GM12878 (cell line): ENCODE measurements around the gene BET1. TPM values are rescaled to one million over a fixed set of nuclear protein-coding genes. Genes with fewer than 3 reads are reported as not detected.

ENCODE experiments used
- ATAC-seq: fragments of 200-7000 bp; cut with Tn5 transposase; 3 replicates; pipeline ENCODE4 v1.9.1; 2020; ENCODE audit warnings: mild to moderate bottlenecking, moderate library complexity
- BruUV-seq: library from RNA; stranded (reverse); fragments of 400-500 nt; replicated peaks from 2 replicates; lab custom pipeline; 2021; lab: Mats Ljungman, UMichigan
- CTCF ChIA-PET: fragments of 300-600 bp; sonication (Branson Sonifier 250); formaldehyde crosslinking; extraction: SDS; loops from one replicate; lab custom pipeline; 2021; ENCODE audit warnings: inconsistent platforms; lab: Yijun Ruan, JAX
- POLR2A ChIA-PET: fragments of 350-600 bp; formaldehyde crosslinking; extraction: SDS; loops from one replicate; lab custom pipeline; 2021; ENCODE audit warnings: inconsistent platforms; lab: Charles Lee
- RAD21 ChIA-PET: fragments of 300-600 bp; sonication (Branson Sonifier 250); formaldehyde crosslinking; loops from one replicate; lab custom pipeline; 2023; ENCODE audit warnings: antibody characterized with exemption; ENCODE audit not compliant: unreplicated experiment; lab: Charles Lee
- SMC1A ChIA-PET: fragments of 300-600 bp; sonication (Branson Sonifier 250); formaldehyde crosslinking; loops from one replicate; lab custom pipeline; 2023; ENCODE audit not compliant: unreplicated experiment, uncharacterized antibody; lab: Charles Lee
- DNase-seq: peaks from one replicate; pipeline ENCODE4 v3.0.0-alpha.2; 2011; ENCODE audit warnings: low read depth, low spot score
- FAIRE-seq: peaks from 3 replicates; lab custom pipeline; 2011; peaks lifted over from hg19 to GRCh38; lab: Jason Lieb, UNC
- H2AFZ ChIP-seq: 2 replicates; pipeline ENCODE4 v1.6.0; 2011; ENCODE audit warnings: low read depth, low read length, control low read depth; ENCODE audit not compliant: control insufficient read depth
- H3K27ac ChIP-seq: 2 replicates; pipeline ENCODE4 v1.5.1; 2011; ENCODE audit warnings: control low read depth; ENCODE audit not compliant: control insufficient read depth, insufficient read depth
- H3K27me3 ChIP-seq, 2 experiments: replicated peaks in 1 of 2; 2 replicates each; pipeline versions ENCODE4 v1.6.0 to v1.6.1; 2011; ENCODE audit warnings: low read length in 1 of 2; ENCODE audit not compliant: control insufficient read depth in 2 of 2, insufficient read depth in 2 of 2
- H3K36me3 ChIP-seq, 2 experiments: 2 replicates each; pipeline ENCODE4 v1.5.1; 2011; ENCODE audit warnings: low read length in 1 of 2; ENCODE audit not compliant: control insufficient read depth in 2 of 2, insufficient read depth in 2 of 2
- H3K4me1 ChIP-seq: 2 replicates; pipeline ENCODE4 v1.6.1; 2011; ENCODE audit warnings: mild to moderate bottlenecking, low read length, moderate library complexity, mixed read lengths; ENCODE audit not compliant: control insufficient read depth, insufficient read depth
- H3K4me2 ChIP-seq: 2 replicates; pipeline ENCODE4 v1.6.0; 2011; ENCODE audit warnings: control low read depth; ENCODE audit not compliant: control insufficient read depth, insufficient read depth
- H3K4me3 ChIP-seq: fragments of 200-600 bp; sonication (generic); 2 replicates; pipeline ENCODE4 v1.5.1; 2016
- H3K79me2 ChIP-seq: 2 replicates; pipeline ENCODE4 v1.6.0; 2011; ENCODE audit warnings: low read length; ENCODE audit not compliant: control insufficient read depth, insufficient read depth
- H3K9ac ChIP-seq: 2 replicates; pipeline ENCODE4 v1.8.0; 2011; ENCODE audit warnings: low read length, control low read depth, mixed read lengths; ENCODE audit not compliant: control insufficient read depth, insufficient read depth
- H3K9me3 ChIP-seq: replicated peaks from 3 replicates; pipeline ENCODE4 v1.5.1; 2011; ENCODE audit warnings: mild to moderate bottlenecking, low read length; ENCODE audit not compliant: control insufficient read depth, insufficient read depth
- H4K20me1 ChIP-seq: 2 replicates; pipeline ENCODE4 v1.6.0; 2011; ENCODE audit not compliant: control insufficient read depth, insufficient read depth
- BCL11A ChIP-seq: IDR thresholded peaks from 2 replicates; pipeline ENCODE4 v1.6.1; 2011; ENCODE audit warnings: low read depth, low read length
- CBX3 ChIP-seq: fragments of 200-600 bp; sonication (generic); IDR thresholded peaks from 2 replicates; pipeline ENCODE4 v1.6.1; 2016; ENCODE audit warnings: low read depth, borderline replicate concordance
- FOXM1 ChIP-seq: IDR thresholded peaks from 2 replicates; pipeline ENCODE4 v1.6.1; 2012; ENCODE audit warnings: low read depth, mild to moderate bottlenecking, inconsistent platforms, low read length, moderate library complexity
- NFXL1 ChIP-seq: fragments of 450-650 bp; IDR thresholded peaks from 2 replicates; pipeline ENCODE4 v1.6.1; 2017; ENCODE audit warnings: antibody characterized with exemption, mild to moderate bottlenecking, borderline replicate concordance
- NFYA ChIP-seq: IDR thresholded peaks from 2 replicates; pipeline ENCODE4 v1.6.1; 2011; ENCODE audit warnings: low read depth, mild to moderate bottlenecking, low read length, improper control_type of control experiment, borderline replicate concordance
- RB1 ChIP-seq: fragments of 450-650 bp; formaldehyde crosslinking; IDR thresholded peaks from 2 replicates; pipeline ENCODE4 v1.6.1; 2017; ENCODE audit warnings: mild to moderate bottlenecking, borderline replicate concordance
- WGBS: methylation state at CpG from one replicate; pipeline ENCODE4 v1.1.6; 2016; ENCODE audit warnings: low lambda C conversion rate; ENCODE audit not compliant: insufficient replicate concordance, insufficient coverage; ENCODE audit errors: missing lambda C conversion rate; 5-methylcytosine and 5-hydroxymethylcytosine counted together
- in situ Hi-C: fragments of 300-500 bp; cut with MboI; formaldehyde crosslinking; loops from 9 replicates; pipeline ENCODE4 v1.14.3; 2018; ENCODE audit warnings: mixed read lengths
- intact Hi-C: fragments of 100-400 bp; cut with micrococcal nuclease; formaldehyde crosslinking; loops from one replicate; pipeline ENCODE4 v1.14.2; 2022; ENCODE audit not compliant: unreplicated experiment
- polyA plus RNA-seq, 11 experiments: library from polyadenylated mRNA; depleted of rRNA in 4 of 11; unstranded in 6 of 11; stranded (reverse) in 5 of 11; fragments of >200 nt; fragmentation: Nextera tagmentation in 4 of 11; fragmentation: Illumina TruSeq in 1 of 11; extraction: Ambion mirVana in 4 of 11; extraction: Trizol in 1 of 11; gene quantifications; 1 replicate in 1 of 11; 2 replicates in 10 of 11; pipeline versions ENCODE4 v1.2.1 to v1.2.3, GENCODE V29; 2011 to 2016; ENCODE audit warnings: inconsistent platforms in 2 of 11, missing spikeins in 2 of 11, low read depth in 1 of 11
- total RNA-seq, 4 experiments: library from RNA; depleted of rRNA in 3 of 4; stranded (reverse); fragments of >200 nt in 3 of 4; fragmentation: Illumina TruSeq in 1 of 4; extraction: Trizol in 1 of 4; gene quantifications; 2 replicates each; pipeline versions ENCODE4 v1.2.1 to v1.2.3, GENCODE V29; 2013 to 2021
- TF ChIP-seq, protein P1 (sequence below): fragments of 450-650 bp; IDR thresholded peaks from 2 replicates; pipeline ENCODE4 v1.6.1; 2017; ENCODE audit warnings: mild to moderate bottlenecking, moderate library complexity

BET1 gene
- total and polyA plus RNA-seq, 10 of the 15 experiments (the other 5 are each of a cell fraction or from before 2014, with no cell fraction given): 12.5 to 99.5 (median 28.4) TPM

DNA sequence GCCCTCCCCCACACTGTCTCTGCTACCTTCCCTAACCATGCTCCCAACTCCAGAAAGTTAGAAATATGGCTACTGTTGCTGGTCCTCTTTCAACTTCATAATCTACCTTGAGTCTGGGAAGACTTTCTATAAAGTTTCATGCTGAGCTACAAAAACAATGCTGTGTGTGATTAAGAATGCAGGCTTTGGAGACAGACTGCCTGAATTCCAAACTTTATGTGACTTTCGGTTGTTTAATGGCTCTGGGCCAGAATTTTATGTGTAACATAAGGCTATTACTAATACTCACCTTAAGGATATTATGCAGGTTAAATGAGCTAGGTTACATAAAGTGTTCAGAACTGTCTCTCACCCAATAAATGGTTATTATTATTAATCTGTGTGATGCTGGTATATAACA is 19.1 kb downstream of the BET1 start:
- Histone ChIP-seq H3K4me3 (no peak overlapping the region), H3K4me2 (no peak overlapping the region), H2AFZ (no peak overlapping the region), H3K9me3 (no peaks in the 10 kb centered on the region), H3K79me2 (no peaks in the 10 kb centered on the region), H3K27ac (no peak overlapping the region), H3K36me3 (no peaks in the 10 kb centered on the region), H3K9ac (no peak overlapping the region), H4K20me1 (no peaks in the 10 kb centered on the region), H3K27me3 (no peaks in the 10 kb centered on the region), H3K4me1 (no peaks in the 10 kb centered on the region)
- no TSS peak for BruUV-seq
- intact Hi-C loops (no loop called here), in situ Hi-C loops (no loop called here)
- TF ChIP-seq FOXM1 (no peak), NFXL1 (no peak), BCL11A (no peak), CBX3 (no peak), RB1 (no peak), NFYA (no peak)
- TF ChIP-seq, protein P1, sequence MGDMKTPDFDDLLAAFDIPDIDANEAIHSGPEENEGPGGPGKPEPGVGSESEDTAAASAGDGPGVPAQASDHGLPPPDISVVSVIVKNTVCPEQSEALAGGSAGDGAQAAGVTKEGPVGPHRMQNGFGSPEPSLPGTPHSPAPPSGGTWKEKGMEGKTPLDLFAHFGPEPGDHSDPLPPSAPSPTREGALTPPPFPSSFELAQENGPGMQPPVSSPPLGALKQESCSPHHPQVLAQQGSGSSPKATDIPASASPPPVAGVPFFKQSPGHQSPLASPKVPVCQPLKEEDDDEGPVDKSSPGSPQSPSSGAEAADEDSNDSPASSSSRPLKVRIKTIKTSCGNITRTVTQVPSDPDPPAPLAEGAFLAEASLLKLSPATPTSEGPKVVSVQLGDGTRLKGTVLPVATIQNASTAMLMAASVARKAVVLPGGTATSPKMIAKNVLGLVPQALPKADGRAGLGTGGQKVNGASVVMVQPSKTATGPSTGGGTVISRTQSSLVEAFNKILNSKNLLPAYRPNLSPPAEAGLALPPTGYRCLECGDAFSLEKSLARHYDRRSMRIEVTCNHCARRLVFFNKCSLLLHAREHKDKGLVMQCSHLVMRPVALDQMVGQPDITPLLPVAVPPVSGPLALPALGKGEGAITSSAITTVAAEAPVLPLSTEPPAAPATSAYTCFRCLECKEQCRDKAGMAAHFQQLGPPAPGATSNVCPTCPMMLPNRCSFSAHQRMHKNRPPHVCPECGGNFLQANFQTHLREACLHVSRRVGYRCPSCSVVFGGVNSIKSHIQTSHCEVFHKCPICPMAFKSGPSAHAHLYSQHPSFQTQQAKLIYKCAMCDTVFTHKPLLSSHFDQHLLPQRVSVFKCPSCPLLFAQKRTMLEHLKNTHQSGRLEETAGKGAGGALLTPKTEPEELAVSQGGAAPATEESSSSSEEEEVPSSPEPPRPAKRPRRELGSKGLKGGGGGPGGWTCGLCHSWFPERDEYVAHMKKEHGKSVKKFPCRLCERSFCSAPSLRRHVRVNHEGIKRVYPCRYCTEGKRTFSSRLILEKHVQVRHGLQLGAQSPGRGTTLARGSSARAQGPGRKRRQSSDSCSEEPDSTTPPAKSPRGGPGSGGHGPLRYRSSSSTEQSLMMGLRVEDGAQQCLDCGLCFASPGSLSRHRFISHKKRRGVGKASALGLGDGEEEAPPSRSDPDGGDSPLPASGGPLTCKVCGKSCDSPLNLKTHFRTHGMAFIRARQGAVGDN: no peak
- FAIRE-seq (no peak), DNase-seq (no peak), ATAC-seq (no peak)
- RAD21 ChIA-PET: interaction anchor here (1.4 kb wide), 1 partner anchor 242 kb away, joined by 3 read pairs; no protein-coding TSS in a partner anchor
- CTCF ChIA-PET: interaction anchor here (1.1 to 1.7 kb wide), 2 partner anchors 10 to 17 kb away, joined by 3 read pairs; no protein-coding TSS in a partner anchor
- POLR2A ChIA-PET: interaction anchor here (0.6 kb wide), 1 partner anchor 15 kb away, joined by 3 read pairs; no protein-coding TSS in a partner anchor
- WGBS: 90% methylated on average over 1 of the region's 1 CpG
- SMC1A ChIA-PET: interaction anchor here (1.0 to 2.6 kb wide), 6 partner anchors 9 to 102 kb away, joined by 3 to 8 read pairs (median 4); no protein-coding TSS in a partner anchor
